GM12874 (cell line): Measurements from ENCODE around the gene PRSS56.

Experiments
- CTCF ChIP-seq: IDR thresholded peaks from 2 replicates; pipeline ENCODE4 v1.5.1; 2011; ENCODE audit warnings: low read depth, mild to moderate bottlenecking, control low read depth, low read length, moderate library complexity; ENCODE audit not compliant: insufficient read depth

PRSS56 gene

GRCh38 chr2:232484628-232485347, 35.4 kb upstream of the PRSS56 start:
- no peak for TF ChIP-seq CTCF

GRCh38 chr2:232485348-232485756, 34.8 kb upstream of the PRSS56 start:
- no peak for TF ChIP-seq CTCF

- no peak for TF ChIP-seq CTCF
Measured at GRCh38 chr2:232485757-232486557, 34.2 kb upstream of the PRSS56 start.

GRCh38 chr2:232486558-232487384, 33.4 kb upstream of the PRSS56 start:
- TF ChIP-seq CTCF, result no peak

GRCh38 chr2:232487385-232488096, 32.6 kb upstream of the PRSS56 start, which contains the start of gene ECEL1:
ECEL1 (minus strand) TSS chr2:232487834; CDS start chr2:232486653, 1,181 bp downstream.
- no peak for TF ChIP-seq CTCF

GRCh38 chr2:232488097-232488711, 32.0 kb upstream of the PRSS56 start:
- TF ChIP-seq CTCF, result no peak
